Measurements from ENCODE around the gene MEIS2. TPM values are rescaled to one million over a fixed set of nuclear protein-coding genes. Genes with fewer than 3 reads are reported as not detected.

MEIS2 gene
- total and polyA plus RNA-seq, 2 donors (not counting 3 experiments of a cell fraction or from before 2014, with no cell fraction given): 22.5 to 26.2 TPM

DNA sequence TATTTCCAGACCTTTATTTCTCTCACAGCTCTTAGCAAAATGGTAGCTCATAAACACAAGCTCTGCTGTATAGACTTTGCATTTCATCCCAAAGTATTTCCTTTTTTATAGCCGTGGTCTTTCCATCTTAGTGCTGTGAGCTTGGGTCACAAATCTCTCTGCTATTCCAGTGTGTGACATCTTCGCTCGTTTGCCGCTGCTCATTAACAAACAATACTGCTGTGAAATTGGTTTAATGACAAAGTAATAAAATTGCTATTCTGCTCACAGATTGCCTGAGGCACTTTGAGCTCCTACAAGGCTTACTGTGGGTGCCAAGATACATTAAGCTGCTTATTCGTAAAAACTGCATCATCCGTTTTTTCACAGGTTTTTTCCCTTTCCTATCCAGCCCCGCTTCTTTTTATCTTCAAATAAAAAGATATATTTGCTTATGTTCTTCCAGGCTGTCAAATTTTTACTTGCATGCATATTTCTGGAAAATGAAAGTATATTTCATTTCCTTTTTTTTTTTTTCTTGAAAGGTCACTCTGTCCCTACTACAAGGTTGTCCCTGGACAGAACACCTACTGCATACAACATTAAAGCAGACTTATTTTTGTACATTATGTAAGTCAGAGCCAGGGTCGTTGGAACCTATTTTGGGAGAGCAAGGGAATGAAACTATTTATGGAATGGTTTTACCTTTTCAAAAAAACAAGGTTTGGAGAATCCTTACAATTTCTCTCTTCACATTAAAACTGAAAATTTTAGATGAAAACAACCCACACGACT, 174.5 kb downstream of the MEIS2 start:
- no peak for FAIRE-seq
- no peaks in the 10 kb centered on the region for H3K9me3 ChIP-seq (replicated peaks; ENCODE audit: control insufficient read depth, insufficient read depth, low read length)

More for the DNA sequence above, 174.5 kb downstream of the MEIS2 start:
- Histone ChIP-seq H3K4me3 (replicated peaks in 1 of 3; ENCODE audit: insufficient read depth in 1 of 3, low read depth in 1 of 3, low read length in 3 of 3) (no peak overlapping the region), H3K9ac (replicated peaks; ENCODE audit: extremely low read depth, insufficient read depth, low read length) (no peak overlapping the region), H3K27ac (ENCODE audit: insufficient read depth, low read depth, low read length) (no peak overlapping the region), H2AFZ (ENCODE audit: low read depth, low read length) (no peak overlapping the region), H3K4me2 (ENCODE audit: insufficient read depth, low read length) (no peak overlapping the region), H3K4me1 (ENCODE audit: control insufficient read depth, extremely low read depth, insufficient read depth, low read length) (no peaks in the 10 kb centered on the region), H3K36me3 (ENCODE audit: control insufficient read depth in 2 of 2, extremely low read depth in 1 of 2, insufficient read depth in 2 of 2, low read length in 2 of 2) (no peaks in the 10 kb centered on the region), H4K20me1 (replicated peaks; ENCODE audit: control insufficient read depth, extremely low read depth, insufficient read depth, low read length) (no peaks in the 10 kb centered on the region), H3K27me3 (ENCODE audit: control insufficient read depth in 2 of 2, insufficient read depth in 2 of 2, low read length in 2 of 2) (no peaks in the 10 kb centered on the region), H3K9me1 (replicated peaks; ENCODE audit: control insufficient read depth, extremely low read depth, insufficient read depth, low read length) (no peaks in the 10 kb centered on the region), H3K79me2 (ENCODE audit: control insufficient read depth, insufficient read depth, low read length) (no peaks in the 10 kb centered on the region)
- dilution Hi-C loops (cut with MboI; ENCODE audit: extremely low pct_ligation_motif_present, low sequenced_read_pairs): no loop called here
- no peak for DNase-seq (ENCODE audit: low read depth, low spot score)
- TF ChIP-seq FOS (IDR thresholded peaks at IDR 0.05; ENCODE audit: borderline replicate concordance, insufficient read depth, low read length) (no peak), JUN (IDR thresholded peaks at IDR 0.05; ENCODE audit: borderline replicate concordance, insufficient read depth, insufficient read length, low read depth) (no peak), GATA2 (IDR thresholded peaks at IDR 0.05; ENCODE audit: insufficient read depth, insufficient read length, low read depth, low read length) (no peak), EZH2 (IDR thresholded peaks at IDR 0.05; ENCODE audit: borderline replicate concordance, low read depth, low read length, severe bottlenecking) (no peak), POLR2AphosphoS5 (IDR thresholded peaks at IDR 0.05; ENCODE audit: insufficient read depth, low read depth, low read length) (no peak), CTCF (IDR thresholded peaks at IDR 0.05; ENCODE audit: extremely low read depth in 1 of 2, insufficient read depth in 1 of 2, low read depth in 1 of 2, low read length in 2 of 2) (no peak), MAX (IDR thresholded peaks at IDR 0.05; ENCODE audit: insufficient read depth, insufficient read length) (no peak), POLR2A (IDR thresholded peaks at IDR 0.05; ENCODE audit: low read depth, low read length) (no peak), MYC (IDR thresholded peaks at IDR 0.05; ENCODE audit: low read depth, low read length) (no peak)
- intact Hi-C loops (cut with micrococcal nuclease): no loop called here
- ChIA-PET CTCF (no interaction called here), POLR2A (no interaction called here)
- BruUV-seq (replicated peaks): no TSS peak
